Stomach smooth muscle (tissue), 2 donors: Measurements from ENCODE around the gene RAET1L.
"Not testable (repeated sequence)": the region's sequence is repeated elsewhere in the genome, so short reads cannot be mapped to it uniquely, and the experiment has no call there.

Source experiments
- H3K27ac ChIP-seq: one replicate; pipeline ENCODE4 v1.7.0; 2013; ENCODE audit warnings: mild to moderate bottlenecking, low read length, inconsistent platforms
- H3K27me3 ChIP-seq, 2 donors: one replicate each; pipeline ENCODE4 v1.7.0; 2013; ENCODE audit warnings: low read length in 2 of 2; ENCODE audit not compliant: insufficient read depth in 2 of 2, control insufficient read depth in 1 of 2
- H3K36me3 ChIP-seq, 2 donors: one replicate each; pipeline ENCODE4 v1.7.0; 2013; ENCODE audit warnings: low read length in 2 of 2; ENCODE audit not compliant: control insufficient read depth in 2 of 2, insufficient read depth in 2 of 2
- H3K4me1 ChIP-seq: one replicate; pipeline ENCODE4 v1.7.0; 2013; ENCODE audit warnings: low read length; ENCODE audit not compliant: control insufficient read depth, insufficient read depth
- H3K4me3 ChIP-seq, 2 donors: one replicate each; pipeline ENCODE4 v1.7.0; 2013; ENCODE audit warnings: low read length in 2 of 2
- H3K9ac ChIP-seq, 2 donors: one replicate each; pipeline ENCODE4 v1.7.0; 2013; ENCODE audit warnings: low read length in 2 of 2, mild to moderate bottlenecking in 1 of 2
- H3K9me3 ChIP-seq, 2 donors: one replicate each; pipeline ENCODE4 v1.7.0; 2013; ENCODE audit warnings: low read length in 2 of 2; ENCODE audit not compliant: control insufficient read depth in 2 of 2
- donor health status: healthy.
- donor health status: Pancreatic carcinoma.

RAET1L gene

GRCh38 chr6:150059973-150060372, 34.6 kb upstream of the RAET1L start:
- not testable (repeated sequence) for H3K36me3 ChIP-seq, H3K4me1 ChIP-seq, H3K9me3 ChIP-seq, H3K4me3 ChIP-seq, H3K27ac ChIP-seq, H3K9ac ChIP-seq, H3K27me3 ChIP-seq

- no peak overlapping the region for H3K4me3 ChIP-seq
- no peak overlapping the region for H3K9ac ChIP-seq
- no peaks in the 10 kb centered on the region for H3K36me3 ChIP-seq
- H3K27ac ChIP-seq, result no peak overlapping the region
- no peaks in the 10 kb centered on the region for H3K4me1 ChIP-seq
- peaks cover 0 to 11% of the 10 kb centered on the region in 2 donors for H3K27me3 ChIP-seq
- no peaks in the 10 kb centered on the region for H3K9me3 ChIP-seq
Measured at GRCh38 chr6:150058986-150059385, 33.7 kb upstream of the RAET1L start.

- Histone ChIP-seq H3K4me1 (no peaks in the 10 kb centered on the region), H3K9me3 (no peaks in the 10 kb centered on the region), H3K9ac (no peak overlapping the region), H3K27ac (no peak overlapping the region), H3K27me3 (peaks cover 5 to 15% of the 10 kb centered on the region in 2 donors), H3K4me3 (no peak overlapping the region), H3K36me3 (no peaks in the 10 kb centered on the region)
Measured at GRCh38 chr6:150058231-150058792, 33.0 kb upstream of the RAET1L start.

- H3K27ac ChIP-seq, result no peak overlapping the region
- no peaks in the 10 kb centered on the region for H3K4me1 ChIP-seq
- no peaks in the 10 kb centered on the region for H3K36me3 ChIP-seq
- H3K9ac ChIP-seq, result no peak overlapping the region
- H3K9me3 ChIP-seq, result no peaks in the 10 kb centered on the region
- peaks cover 7 to 17% of the 10 kb centered on the region in 2 donors for H3K27me3 ChIP-seq
- H3K4me3 ChIP-seq, result no peak overlapping the region
Measured at GRCh38 chr6:150057501-150057951, 32.2 kb upstream of the RAET1L start.

- H3K36me3 ChIP-seq, result no peaks in the 10 kb centered on the region
- no peak overlapping the region for H3K9ac ChIP-seq
- no peak overlapping the region for H3K4me3 ChIP-seq
- no peaks in the 10 kb centered on the region for H3K4me1 ChIP-seq
- no peak overlapping the region for H3K27ac ChIP-seq
- H3K9me3 ChIP-seq, result no peaks in the 10 kb centered on the region
- peaks cover 7 to 20% of the 10 kb centered on the region in 2 donors for H3K27me3 ChIP-seq
Measured at GRCh38 chr6:150056916-150057315, 31.6 kb upstream of the RAET1L start.

- no peaks in the 10 kb centered on the region for H3K9me3 ChIP-seq
- H3K4me3 ChIP-seq, result no peak overlapping the region
- no peaks in the 10 kb centered on the region for H3K4me1 ChIP-seq
- H3K36me3 ChIP-seq, result no peaks in the 10 kb centered on the region
- no peak overlapping the region for H3K9ac ChIP-seq
- no peak overlapping the region for H3K27ac ChIP-seq
- H3K27me3 ChIP-seq, result peaks cover 7 to 23% of the 10 kb centered on the region in 2 donors
Measured at GRCh38 chr6:150056156-150056555, 30.8 kb upstream of the RAET1L start.

- no peak overlapping the region for H3K9ac ChIP-seq
Measured at GRCh38 chr6:150055131-150055530, 29.8 kb upstream of the RAET1L start.

GRCh38 chr6:150053450-150053849, 28.1 kb upstream of the RAET1L start:
- H3K27me3 ChIP-seq, result peaks cover 7 to 23% of the 10 kb centered on the region in 2 donors
- H3K4me3 ChIP-seq, result no peak overlapping the region
- H3K9ac ChIP-seq, result no peak overlapping the region
- H3K36me3 ChIP-seq, result no peaks in the 10 kb centered on the region
- H3K4me1 ChIP-seq, result no peaks in the 10 kb centered on the region
- H3K9me3 ChIP-seq, result no peaks in the 10 kb centered on the region
- no peak overlapping the region for H3K27ac ChIP-seq

More at GRCh38 chr6:150055131-150055530, 29.8 kb upstream of the RAET1L start:
- Histone ChIP-seq H3K9me3 (no peaks in the 10 kb centered on the region), H3K27ac (no peak overlapping the region), H3K36me3 (no peaks in the 10 kb centered on the region), H3K4me1 (no peaks in the 10 kb centered on the region), H3K4me3 (no peak overlapping the region), H3K27me3 (peaks cover 7 to 23% of the 10 kb centered on the region in 2 donors)

- no peak overlapping the region for H3K27ac ChIP-seq
- peaks cover 7 to 22% of the 10 kb centered on the region in 2 donors for H3K27me3 ChIP-seq
- no peak overlapping the region for H3K4me3 ChIP-seq
- no peaks in the 10 kb centered on the region for H3K36me3 ChIP-seq
- no peaks in the 10 kb centered on the region for H3K9me3 ChIP-seq
- H3K9ac ChIP-seq, result no peak overlapping the region
- no peaks in the 10 kb centered on the region for H3K4me1 ChIP-seq
Measured at GRCh38 chr6:150050846-150051245, 25.5 kb upstream of the RAET1L start.

GRCh38 chr6:150048099-150048498, 22.8 kb upstream of the RAET1L start:
- no peak overlapping the region for H3K27ac ChIP-seq
- H3K4me3 ChIP-seq, result no peak overlapping the region
- H3K27me3 ChIP-seq, result peaks cover 4 to 10% of the 10 kb centered on the region in 2 donors
- no peak overlapping the region for H3K9ac ChIP-seq
- H3K36me3 ChIP-seq, result no peaks in the 10 kb centered on the region
- no peaks in the 10 kb centered on the region for H3K4me1 ChIP-seq
- H3K9me3 ChIP-seq, result no peaks in the 10 kb centered on the region

GRCh38 chr6:150046943-150047342, 21.6 kb upstream of the RAET1L start:
- Histone ChIP-seq H3K36me3 (no peaks in the 10 kb centered on the region), H3K9me3 (no peaks in the 10 kb centered on the region), H3K4me1 (no peaks in the 10 kb centered on the region), H3K4me3 (no peak overlapping the region), H3K27ac (no peak overlapping the region), H3K9ac (no peak overlapping the region), H3K27me3 (peaks cover 3 to 8% of the 10 kb centered on the region in 2 donors)
